HG03571 (cell line): ENCODE measurements around the gene TENM4.

Experiments used
- ATAC-seq: cut with Tn5 transposase; IDR thresholded peaks from one replicate; pipeline ENCODE4 v1.9.1; 2021; ENCODE audit not compliant: unreplicated experiment

TENM4 gene

GRCh38 chr11:78876676-78877075 is 564.2 kb downstream of the TENM4 start:
- ATAC-seq, result no peak

GRCh38 chr11:78870655-78871054 is 570.2 kb downstream of the TENM4 start:
- ATAC-seq, result no peak

DNA sequence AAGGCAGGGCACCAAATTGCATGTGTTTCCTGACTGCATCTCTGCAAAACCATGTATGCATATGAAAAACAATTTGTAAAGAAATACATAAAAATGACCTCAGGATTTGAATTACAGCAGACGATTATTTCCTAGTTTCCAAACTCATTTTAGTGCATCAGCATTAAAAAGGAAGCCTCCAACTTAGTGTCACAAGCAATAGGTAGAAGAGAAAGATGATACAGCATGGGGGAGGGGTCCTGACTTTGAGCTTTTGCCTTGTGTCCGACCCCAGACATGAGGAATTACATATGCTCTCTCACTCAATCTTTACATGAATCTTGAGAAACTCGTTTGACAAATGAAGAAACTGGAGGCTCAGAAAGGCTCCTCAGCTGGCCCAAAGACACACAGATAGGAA is 571.5 kb downstream of the TENM4 start:
- no peak for ATAC-seq

GRCh38 chr11:78868563-78868962 is 572.3 kb downstream of the TENM4 start:
- no peak for ATAC-seq

DNA sequence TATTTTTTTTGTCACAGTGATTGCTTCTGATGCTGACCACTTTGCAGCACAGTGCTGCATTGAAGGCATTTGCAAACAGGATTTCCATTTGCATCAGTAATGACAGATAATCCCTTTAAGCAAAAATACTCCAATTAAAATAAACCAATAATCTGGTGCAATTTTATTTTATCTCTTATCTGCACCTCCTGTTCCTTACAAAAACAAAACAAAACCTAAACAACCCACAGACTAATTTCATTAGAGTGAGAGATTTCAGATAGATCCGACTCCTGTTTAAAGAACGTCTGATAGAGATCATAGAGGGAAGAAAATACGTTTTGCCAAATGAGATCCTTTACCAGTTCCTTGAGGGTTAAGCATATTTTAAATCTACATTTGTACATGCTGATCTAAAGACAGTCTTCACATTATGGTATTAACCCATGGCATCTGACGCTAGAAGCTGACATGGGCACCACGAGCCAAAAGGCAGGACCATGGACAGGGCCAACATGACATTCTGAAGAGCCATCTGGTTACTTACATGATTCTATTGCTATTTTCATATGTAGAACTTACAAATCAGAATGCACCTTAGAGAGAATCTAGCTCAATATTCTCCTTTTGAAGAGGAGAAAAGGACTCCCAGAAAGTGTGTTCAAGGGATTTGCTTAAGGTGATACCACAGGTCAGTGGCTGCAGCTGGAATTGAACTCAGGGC is 580.0 kb downstream of the TENM4 start:
- no peak for ATAC-seq

DNA sequence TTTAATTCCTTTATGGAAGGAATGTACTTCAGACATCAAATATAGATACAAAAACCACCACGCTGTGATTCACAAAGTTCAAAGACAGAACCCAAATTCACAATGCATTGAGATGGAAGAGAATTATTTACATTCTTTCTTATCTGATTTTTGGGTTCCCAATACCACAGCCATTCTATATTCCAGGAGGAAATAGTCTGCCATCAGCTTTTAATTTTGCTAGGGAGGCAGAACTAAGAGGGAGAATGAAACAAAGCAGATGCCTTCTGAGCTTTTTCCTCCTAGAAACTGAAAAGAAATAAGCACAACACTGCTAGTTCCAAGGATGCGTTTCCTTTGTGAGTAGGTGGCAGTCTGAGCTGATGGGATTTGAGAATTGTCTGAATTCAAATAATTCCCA is 583.1 kb downstream of the TENM4 start:
- ATAC-seq, result no peak

GRCh38 chr11:78856211-78856610 is 584.6 kb downstream of the TENM4 start:
- ATAC-seq, result no peak

- no peak for ATAC-seq
Observed at GRCh38 chr11:78855116-78855515, 585.7 kb downstream of the TENM4 start.

DNA sequence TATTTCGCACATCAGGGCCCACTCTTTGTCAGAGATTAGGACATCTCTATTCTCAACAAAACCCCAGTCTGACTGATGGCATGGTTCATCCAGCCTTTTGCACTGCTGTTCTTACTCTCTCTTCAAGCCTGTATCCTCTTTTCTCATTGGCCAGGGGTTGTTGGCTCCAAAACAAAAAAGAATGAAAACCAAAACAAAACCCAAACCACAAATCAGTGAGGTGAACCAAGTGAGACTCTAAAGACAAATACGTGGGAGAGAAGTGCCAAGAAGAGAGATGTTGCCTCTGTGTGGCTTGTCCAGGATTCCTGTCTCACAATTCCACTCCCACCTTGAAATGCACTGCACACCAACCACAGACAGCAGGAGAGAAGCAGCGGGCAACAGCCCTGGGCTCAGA is 587.3 kb downstream of the TENM4 start:
- no peak for ATAC-seq

GRCh38 chr11:78851878-78852586 is 588.8 kb downstream of the TENM4 start:
- ATAC-seq, result no peak

DNA sequence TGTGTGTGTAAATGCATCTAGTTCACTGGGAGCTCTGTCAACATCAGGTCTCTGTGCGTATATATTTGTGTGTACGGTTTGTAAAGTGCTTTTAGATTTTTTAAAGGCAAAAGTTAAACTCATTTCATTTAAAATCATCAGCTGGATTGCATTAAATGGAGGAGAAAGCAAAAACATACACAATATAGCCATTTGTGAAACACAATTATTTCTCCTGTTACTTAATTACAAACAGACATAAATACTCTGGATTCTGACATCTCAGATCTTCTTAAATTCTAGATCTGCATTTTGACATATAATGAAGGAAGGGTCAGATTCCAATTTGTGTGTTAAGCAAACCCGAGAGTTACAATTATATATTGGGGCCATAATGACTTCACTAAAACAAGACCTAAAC is 590.8 kb downstream of the TENM4 start:
- ATAC-seq, result no peak

- ATAC-seq, result no peak
Observed at GRCh38 chr11:78846269-78846668, 594.6 kb downstream of the TENM4 start.

DNA sequence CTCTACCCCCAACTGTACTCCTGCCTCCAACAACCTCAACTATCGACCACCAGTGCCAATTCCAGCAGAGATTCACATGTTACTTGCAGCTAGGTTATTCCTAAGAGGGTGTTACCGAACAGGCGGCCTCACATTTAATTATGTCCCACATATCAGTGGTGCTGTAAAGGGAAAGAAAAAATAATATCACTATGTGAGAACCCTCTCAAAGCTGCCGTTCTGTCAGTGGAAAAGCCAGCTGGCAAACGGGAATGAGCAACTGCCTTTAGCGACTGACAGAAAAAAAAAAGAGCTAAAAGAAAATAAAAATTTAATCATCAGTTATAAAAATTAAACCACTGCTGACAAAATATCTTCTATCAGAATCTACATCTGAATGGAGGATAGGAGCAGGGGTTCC is 595.3 kb downstream of the TENM4 start:
- no peak for ATAC-seq

GRCh38 chr11:78841456-78842060 is 599.3 kb downstream of the TENM4 start:
- no peak for ATAC-seq

- no peak for ATAC-seq
Observed at GRCh38 chr11:78840623-78841022, 600.2 kb downstream of the TENM4 start.

DNA sequence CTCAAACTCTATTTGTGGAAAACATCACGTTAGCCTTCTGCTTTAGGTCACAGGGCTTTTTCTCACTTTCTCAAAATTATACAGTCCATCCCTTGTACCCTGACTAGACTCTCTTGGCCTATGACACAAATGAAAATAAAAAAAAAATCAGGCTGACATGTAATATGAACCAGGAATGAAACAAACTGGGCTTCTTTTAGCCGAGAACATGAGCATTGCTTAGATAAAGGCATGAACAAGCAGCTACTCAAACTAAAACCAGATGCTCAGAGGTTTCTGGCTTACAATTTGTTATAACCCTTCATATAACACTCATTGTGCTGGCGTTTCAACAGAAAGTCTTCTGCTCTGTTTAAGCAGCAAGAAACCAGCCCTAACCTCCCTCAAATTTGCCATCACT is 600.6 kb downstream of the TENM4 start:
- ATAC-seq, result no peak

DNA sequence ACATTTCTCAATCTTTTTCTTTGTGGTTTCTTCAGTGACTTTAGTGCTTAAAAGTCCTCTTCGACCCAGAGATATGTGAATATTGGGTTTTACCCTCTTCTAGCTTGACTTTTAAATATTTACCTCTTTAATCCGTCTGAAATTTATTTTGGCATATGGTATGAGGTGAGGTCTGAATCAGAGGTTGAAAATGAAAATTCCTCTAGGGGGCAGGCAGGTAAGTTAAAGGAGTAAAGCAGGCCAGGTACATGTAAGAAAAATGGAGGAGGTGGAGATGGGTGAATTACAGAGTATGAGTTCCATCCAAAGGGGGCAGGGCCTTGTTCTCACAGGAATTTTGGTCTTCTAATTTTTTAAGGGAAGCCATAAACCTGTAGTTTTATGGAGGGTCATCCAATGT is 602.4 kb downstream of the TENM4 start:
- no peak for ATAC-seq

DNA sequence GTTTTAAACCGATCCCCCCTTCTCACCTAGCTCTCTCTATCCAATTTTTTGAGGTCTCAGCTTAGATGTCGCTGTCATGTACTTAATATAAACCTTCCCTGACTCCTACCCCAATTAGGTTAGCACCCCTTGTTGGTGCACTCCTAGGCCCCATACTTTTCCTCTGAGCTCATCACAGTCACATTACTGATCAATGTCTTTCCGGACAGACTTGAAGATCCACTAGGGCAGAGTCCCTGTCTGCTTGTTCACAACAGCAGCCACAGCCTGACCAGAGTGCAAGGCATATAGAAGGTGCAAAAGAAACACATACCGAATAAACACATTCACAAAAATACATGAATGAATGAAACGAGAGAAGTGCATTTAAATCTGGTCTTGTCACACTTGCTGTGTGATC is 605.2 kb downstream of the TENM4 start:
- ATAC-seq, result no peak

- no peak for ATAC-seq
Observed at GRCh38 chr11:78834886-78835285, 605.9 kb downstream of the TENM4 start.

GRCh38 chr11:78833237-78833636 is 607.6 kb downstream of the TENM4 start:
- ATAC-seq, result no peak

DNA sequence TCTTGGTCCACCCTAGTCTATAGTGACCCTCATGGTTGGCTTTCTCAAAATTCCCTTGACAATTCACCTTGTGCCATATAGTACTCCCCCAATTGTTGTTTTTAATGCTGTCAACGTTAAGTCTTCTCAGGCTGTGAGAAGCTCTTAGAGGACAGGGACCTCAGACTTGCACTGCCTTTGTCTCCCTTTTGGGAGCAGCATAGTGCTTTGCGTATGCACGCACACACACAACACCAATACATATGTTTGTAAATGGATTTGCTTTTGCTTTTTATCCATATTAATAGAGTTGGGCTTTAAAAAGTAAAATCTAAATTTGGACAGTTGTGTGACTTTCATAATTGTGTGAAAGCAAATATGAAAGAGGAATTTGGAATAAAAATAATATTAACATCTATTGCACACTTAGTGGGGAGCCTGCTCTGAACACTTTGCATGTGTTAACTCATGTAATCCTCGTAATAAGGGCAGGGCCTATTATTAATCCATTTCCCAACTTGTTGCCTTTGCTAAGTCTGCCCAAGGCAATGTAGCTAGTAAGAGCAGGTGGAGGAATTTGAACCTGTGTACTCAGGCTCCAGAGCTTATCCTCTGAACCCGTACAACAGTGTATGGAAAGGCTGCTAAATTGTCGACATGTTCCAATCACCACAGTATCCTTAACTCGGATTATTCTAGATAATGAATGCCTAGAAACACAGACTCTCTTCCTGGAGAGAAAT is 608.4 kb downstream of the TENM4 start:
- ATAC-seq, result no peak

DNA sequence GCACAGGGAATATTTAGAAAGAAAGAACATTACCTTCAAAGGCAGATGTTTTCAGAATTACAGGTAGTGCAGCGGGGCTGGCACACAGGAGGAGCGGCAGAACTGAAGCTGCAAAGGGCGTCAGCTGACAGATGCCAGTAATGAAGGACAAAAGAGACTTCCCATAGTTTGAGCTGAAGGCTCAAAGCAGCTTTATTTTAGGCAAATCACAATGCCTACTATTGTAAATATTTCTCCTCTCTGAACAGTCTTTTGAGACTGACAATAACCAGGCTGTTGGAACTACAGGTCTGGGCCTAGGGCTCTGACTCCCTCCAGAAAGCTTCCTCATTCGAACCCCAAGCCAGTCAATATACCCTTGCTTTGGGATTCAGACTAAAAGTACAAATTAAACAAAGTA is 609.3 kb downstream of the TENM4 start:
- ATAC-seq, result no peak
